OCI-LY1 (cell line): ENCODE measurements around the gene EDC3.

Source experiments
- EZH2 ChIP-seq: fragments of 200-600 bp; sonication (generic), shearing (Covaris generic); IDR thresholded peaks from 2 replicates; pipeline ENCODE4 v1.8.0; 2017; ENCODE audit warnings: borderline replicate concordance, mixed run types, mild to moderate bottlenecking, antibody characterized with exemption, low read length, moderate library complexity, mixed read lengths
- TF ChIP-seq, protein P1 (sequence below): fragments of 200-600 bp; sonication (generic), shearing (Covaris generic); IDR thresholded peaks from 2 replicates; pipeline ENCODE4 v1.5.1; 2017; ENCODE audit warnings: mild to moderate bottlenecking, antibody characterized with exemption, low read length, moderate library complexity, mixed read lengths

DNA sequence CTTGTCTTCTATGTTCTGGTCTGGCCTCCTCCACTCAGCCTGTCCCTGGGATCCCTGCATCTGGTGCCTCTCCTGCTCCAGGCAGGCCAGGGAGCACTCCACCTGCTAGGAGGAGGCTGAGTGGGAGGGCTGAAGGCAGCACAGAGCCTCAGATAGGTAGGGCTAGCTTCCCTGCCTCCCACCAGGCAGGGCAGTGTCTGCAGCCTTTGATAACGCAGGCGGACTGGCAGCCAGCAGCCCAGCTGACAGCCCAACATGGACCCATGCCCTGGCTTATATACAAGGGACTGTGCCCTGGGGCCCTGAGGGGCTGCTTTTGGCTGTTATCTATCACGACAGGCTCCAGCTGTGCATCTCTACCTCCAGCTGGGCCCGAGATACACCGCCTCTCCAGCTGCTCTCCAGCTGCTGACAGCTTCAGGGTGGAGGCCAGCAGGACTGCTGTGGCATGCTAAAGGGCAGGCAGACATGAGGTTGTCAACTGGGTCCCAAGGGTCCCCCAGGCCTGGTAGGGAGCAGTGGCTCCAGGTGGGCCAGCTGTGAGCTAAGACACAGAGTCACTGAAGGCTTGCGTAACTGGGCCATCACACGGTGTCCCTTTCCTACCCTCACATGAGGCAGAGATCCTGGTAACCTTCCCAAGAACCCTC, 85.4 kb downstream of the EDC3 start:
- TF ChIP-seq, protein P1, sequence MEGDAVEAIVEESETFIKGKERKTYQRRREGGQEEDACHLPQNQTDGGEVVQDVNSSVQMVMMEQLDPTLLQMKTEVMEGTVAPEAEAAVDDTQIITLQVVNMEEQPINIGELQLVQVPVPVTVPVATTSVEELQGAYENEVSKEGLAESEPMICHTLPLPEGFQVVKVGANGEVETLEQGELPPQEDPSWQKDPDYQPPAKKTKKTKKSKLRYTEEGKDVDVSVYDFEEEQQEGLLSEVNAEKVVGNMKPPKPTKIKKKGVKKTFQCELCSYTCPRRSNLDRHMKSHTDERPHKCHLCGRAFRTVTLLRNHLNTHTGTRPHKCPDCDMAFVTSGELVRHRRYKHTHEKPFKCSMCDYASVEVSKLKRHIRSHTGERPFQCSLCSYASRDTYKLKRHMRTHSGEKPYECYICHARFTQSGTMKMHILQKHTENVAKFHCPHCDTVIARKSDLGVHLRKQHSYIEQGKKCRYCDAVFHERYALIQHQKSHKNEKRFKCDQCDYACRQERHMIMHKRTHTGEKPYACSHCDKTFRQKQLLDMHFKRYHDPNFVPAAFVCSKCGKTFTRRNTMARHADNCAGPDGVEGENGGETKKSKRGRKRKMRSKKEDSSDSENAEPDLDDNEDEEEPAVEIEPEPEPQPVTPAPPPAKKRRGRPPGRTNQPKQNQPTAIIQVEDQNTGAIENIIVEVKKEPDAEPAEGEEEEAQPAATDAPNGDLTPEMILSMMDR: no peak
- no peak for TF ChIP-seq EZH2
